Coronary artery (tissue), 2 donors: Measurements from ENCODE around the gene SLC25A48.
A peak's percentile ranks its signal among the peaks of the same experiment; 100 is the strongest.

ENCODE experiments used
- DNase-seq: peaks from one replicate; pipeline ENCODE4 v3.0.0-alpha.2; 2017; ENCODE audit warnings: low spot score
- H3K27ac ChIP-seq, 2 donors: fragments of 200-600 bp; sonication (generic); one replicate each; pipeline ENCODE4 v1.5.1; 2016 to 2019
- H3K4me3 ChIP-seq: fragments of 200-600 bp; sonication (generic); 2 replicates; pipeline ENCODE4 v1.5.1; 2016; ENCODE audit warnings: mild to moderate bottlenecking, moderate library complexity
- TF ChIP-seq, protein P1 (sequence below): fragments of 200-600 bp; sonication (generic); IDR thresholded peaks from one replicate; pipeline ENCODE4 v1.5.1; 2019; ENCODE audit warnings: antibody characterized with exemption

Gene SLC25A48

DNA sequence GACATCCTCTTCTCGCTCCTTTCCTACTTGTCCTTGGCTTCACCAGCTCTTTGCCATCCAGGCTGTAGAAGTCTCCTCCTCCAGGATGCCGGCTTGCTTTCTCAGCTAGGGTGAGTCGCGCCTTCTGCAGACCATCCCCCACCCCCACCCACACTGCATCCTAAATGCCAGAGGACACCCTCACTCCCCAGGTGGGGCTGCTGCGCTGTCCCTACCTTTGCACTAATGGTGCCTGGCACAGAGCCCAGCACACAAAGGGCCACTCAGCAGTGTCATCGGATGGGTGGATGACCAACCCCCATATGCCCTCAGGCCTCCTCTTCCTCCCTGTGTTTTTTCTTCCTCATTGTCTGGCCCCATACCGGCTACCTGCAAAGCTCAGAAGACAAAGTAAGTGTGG lies 46.3 kb downstream of the SLC25A48 start:
- Histone ChIP-seq H3K27ac (no peak overlapping the region), H3K4me3 (no peak overlapping the region)
- DNase-seq = no peak
- TF ChIP-seq, protein P1, sequence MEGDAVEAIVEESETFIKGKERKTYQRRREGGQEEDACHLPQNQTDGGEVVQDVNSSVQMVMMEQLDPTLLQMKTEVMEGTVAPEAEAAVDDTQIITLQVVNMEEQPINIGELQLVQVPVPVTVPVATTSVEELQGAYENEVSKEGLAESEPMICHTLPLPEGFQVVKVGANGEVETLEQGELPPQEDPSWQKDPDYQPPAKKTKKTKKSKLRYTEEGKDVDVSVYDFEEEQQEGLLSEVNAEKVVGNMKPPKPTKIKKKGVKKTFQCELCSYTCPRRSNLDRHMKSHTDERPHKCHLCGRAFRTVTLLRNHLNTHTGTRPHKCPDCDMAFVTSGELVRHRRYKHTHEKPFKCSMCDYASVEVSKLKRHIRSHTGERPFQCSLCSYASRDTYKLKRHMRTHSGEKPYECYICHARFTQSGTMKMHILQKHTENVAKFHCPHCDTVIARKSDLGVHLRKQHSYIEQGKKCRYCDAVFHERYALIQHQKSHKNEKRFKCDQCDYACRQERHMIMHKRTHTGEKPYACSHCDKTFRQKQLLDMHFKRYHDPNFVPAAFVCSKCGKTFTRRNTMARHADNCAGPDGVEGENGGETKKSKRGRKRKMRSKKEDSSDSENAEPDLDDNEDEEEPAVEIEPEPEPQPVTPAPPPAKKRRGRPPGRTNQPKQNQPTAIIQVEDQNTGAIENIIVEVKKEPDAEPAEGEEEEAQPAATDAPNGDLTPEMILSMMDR = no peak

DNA sequence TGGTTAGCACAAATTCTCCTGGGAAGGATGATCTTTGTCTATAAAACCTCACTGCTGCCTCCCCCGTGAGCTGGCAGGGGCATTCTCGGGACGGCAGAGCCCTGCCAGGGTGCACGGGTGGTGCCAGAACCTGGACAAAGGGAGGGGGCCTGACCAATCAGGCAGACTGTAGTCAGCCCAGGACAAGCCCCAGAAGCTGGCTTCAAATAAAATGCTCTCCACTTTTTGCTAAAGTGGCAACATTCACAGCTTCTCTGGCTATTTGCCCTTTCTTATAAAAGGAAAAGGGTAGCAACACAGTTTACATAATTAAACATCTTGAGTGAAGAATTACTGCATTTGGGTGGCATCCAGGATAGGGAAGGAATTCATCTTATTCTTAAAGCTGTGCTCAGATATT lies 46.8 kb downstream of the SLC25A48 start:
- no peak overlapping the region for H3K27ac ChIP-seq
- H3K4me3 ChIP-seq = no peak overlapping the region
- TF ChIP-seq, protein P1 = no peak
- DNase-seq = peak; percentile 46

DNA sequence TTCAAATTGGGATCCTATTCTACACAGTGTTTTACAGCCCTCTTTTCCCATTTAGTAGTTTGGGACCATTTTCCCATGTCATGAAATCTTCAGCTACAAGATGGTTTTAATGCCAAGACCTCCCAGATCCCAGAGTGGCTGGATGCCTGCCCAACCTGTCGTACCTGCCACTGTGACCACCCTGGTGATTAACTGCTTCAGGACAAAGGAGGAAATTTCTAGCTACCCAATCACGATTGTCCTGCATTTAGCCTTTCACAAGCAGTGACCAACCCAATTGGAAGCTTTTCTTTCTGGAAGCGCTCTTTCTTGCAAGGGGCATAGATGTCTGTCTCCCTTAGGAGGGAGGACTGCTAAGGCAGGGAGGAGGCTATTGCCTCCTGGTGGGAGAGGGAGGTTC lies 47.4 kb downstream of the SLC25A48 start:
- Histone ChIP-seq H3K4me3 (no peak overlapping the region), H3K27ac (no peak overlapping the region)
- DNase-seq = peak; percentile 11
- TF ChIP-seq, protein P1 = no peak

DNA sequence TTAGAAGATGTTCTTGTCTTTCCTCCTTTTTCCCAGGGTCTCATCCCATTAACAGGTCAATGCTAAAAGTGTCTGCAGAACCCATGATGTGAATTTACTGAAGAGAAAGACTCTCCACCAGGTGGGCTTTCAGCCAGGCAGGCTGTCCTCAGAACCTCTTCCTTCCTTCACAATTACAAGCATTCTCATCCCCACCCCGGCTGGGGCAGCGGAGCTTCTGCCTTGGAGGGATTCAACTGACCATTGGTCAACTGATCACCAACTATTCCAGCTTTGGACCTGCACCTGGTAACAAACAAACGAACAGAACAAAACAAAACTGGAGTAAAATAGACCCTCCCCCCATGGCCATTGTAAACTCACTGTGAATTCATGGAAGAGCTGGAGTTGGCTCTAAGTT lies 48.6 kb downstream of the SLC25A48 start:
- H3K4me3 ChIP-seq = no peak overlapping the region
- no peak overlapping the region for H3K27ac ChIP-seq
- TF ChIP-seq, protein P1 = no peak
- DNase-seq = no peak

DNA sequence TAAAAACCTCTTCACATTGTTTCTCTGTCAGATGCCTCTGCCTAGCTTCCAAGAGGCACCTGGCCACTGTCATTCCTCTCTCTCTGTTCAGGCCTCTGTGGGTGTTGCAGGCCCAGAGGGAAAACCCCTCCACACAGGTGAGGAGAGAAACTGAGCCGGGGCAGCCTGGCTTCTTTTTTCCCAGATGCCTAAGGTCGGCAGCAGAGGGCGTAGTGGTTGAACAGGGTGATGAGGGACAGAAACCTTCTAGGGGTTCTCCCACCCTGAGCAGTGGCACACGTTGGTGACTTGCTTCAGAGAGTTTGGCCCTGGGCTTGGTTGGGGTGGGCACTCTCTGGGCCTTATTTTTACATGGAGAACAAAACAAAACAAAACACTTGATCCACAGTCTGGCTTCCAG lies 49.0 kb downstream of the SLC25A48 start:
- Histone ChIP-seq H3K27ac (no peak overlapping the region), H3K4me3 (no peak overlapping the region)
- TF ChIP-seq, protein P1 = no peak
- DNase-seq = no peak

DNA sequence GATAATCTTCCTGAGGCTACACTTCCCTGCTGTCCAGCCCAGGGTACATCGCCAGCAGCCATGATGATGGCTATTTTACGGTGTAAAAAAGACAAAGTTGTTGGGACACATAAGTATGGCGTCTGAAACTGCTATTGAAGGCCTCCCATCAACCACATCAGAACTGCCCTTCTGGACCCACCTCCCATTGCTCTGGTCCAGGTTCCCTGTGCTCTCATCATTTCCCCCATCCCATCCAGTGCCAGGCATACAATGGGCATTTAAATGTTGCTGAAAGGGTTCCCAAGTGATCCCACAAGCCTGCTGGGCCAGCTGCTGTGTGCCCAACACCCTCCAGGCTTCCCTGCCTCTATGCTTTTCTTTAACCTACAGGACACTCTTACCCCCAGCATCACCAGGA lies 50.6 kb downstream of the SLC25A48 start:
- Histone ChIP-seq H3K27ac (no peak overlapping the region), H3K4me3 (no peak overlapping the region)
- TF ChIP-seq, protein P1 = no peak
- DNase-seq = no peak

DNA sequence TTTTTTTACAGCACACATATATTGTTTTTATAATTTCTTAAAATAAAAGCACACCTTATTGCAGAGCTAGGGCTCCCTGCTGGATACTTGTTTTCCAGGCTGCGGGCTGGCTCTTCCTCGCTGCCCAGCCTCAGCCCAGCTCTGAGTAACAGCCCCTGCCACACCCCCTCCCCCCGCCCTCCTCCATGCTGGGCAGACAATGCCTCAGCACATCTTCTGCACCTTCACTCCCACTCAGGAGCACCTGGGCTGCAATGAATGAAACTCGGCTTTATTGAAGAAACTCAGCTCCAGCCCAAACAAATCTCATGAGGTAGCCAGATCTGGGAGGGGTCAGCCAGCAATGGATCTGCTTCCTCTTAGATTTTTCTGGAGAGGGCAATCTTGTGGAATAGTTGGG lies 51.7 kb downstream of the SLC25A48 start:
- no peak for DNase-seq
- no peak overlapping the region for H3K27ac ChIP-seq
- TF ChIP-seq, protein P1 = no peak
- no peak overlapping the region for H3K4me3 ChIP-seq
